H9 (cell line): ENCODE results near the gene DMKN. TPM values are rescaled to one million over a fixed set of nuclear protein-coding genes. Genes with fewer than 3 reads are reported as not detected.
A peak's percentile ranks its signal among the peaks of the same experiment; 100 is the strongest.

Experiments used
- DNase-seq: peaks from one replicate; pipeline ENCODE4 v3.0.0-alpha.2; 2017
- H2AFZ ChIP-seq: one replicate; pipeline ENCODE4 v1.6.1; 2013; ENCODE audit warnings: mild to moderate bottlenecking, low read length, control low read depth, moderate library complexity
- H2AK5ac ChIP-seq: 2 replicates; pipeline ENCODE4 v1.6.1; 2013; ENCODE audit warnings: low read length, control low read depth, mixed read lengths; ENCODE audit not compliant: insufficient read length
- H2BK120ac ChIP-seq: one replicate; pipeline ENCODE4 v1.6.1; 2013; ENCODE audit warnings: low read depth, mild to moderate bottlenecking, low read length, control low read depth, inconsistent platforms; ENCODE audit not compliant: poor library complexity, severe bottlenecking
- H2BK12ac ChIP-seq: 2 replicates; pipeline ENCODE4 v1.6.1; 2013; ENCODE audit warnings: low read length, control low read depth, mixed read lengths, low read depth; ENCODE audit not compliant: insufficient read length
- H2BK15ac ChIP-seq: 2 replicates; pipeline ENCODE4 v1.6.1; 2013; ENCODE audit warnings: low read depth, low read length, control low read depth
- H2BK20ac ChIP-seq: one replicate; pipeline ENCODE4 v1.6.1; 2013; ENCODE audit warnings: low read depth, mild to moderate bottlenecking, low read length, control low read depth, inconsistent platforms; ENCODE audit not compliant: poor library complexity, severe bottlenecking
- H2BK5ac ChIP-seq: 2 replicates; pipeline ENCODE4 v1.6.1; 2013; ENCODE audit warnings: low read length, control low read depth, mixed read lengths; ENCODE audit not compliant: insufficient read length
- H3K14ac ChIP-seq: 2 replicates; pipeline ENCODE4 v1.6.1; 2013; ENCODE audit warnings: low read length, control low read depth; ENCODE audit not compliant: insufficient read depth
- H3K18ac ChIP-seq: 2 replicates; pipeline ENCODE4 v1.6.1; 2013; ENCODE audit warnings: low read depth, mild to moderate bottlenecking, mixed read lengths, low read length, control low read depth; ENCODE audit not compliant: insufficient read length
- H3K23ac ChIP-seq: 2 replicates; pipeline ENCODE4 v1.6.1; 2013; ENCODE audit warnings: low read length, control low read depth, mixed read lengths, low read depth; ENCODE audit not compliant: insufficient read length
- H3K23me2 ChIP-seq: 2 replicates; pipeline ENCODE4 v1.6.1; 2013; ENCODE audit warnings: low read depth, mild to moderate bottlenecking, mixed read lengths, low read length, control low read depth; ENCODE audit not compliant: insufficient read length, poor library complexity, severe bottlenecking
- H3K27ac ChIP-seq: 2 replicates; pipeline ENCODE4 v1.5.1; 2013; ENCODE audit warnings: low read length, control low read depth, mixed read lengths, low read depth; ENCODE audit not compliant: insufficient read length
- H3K27me3 ChIP-seq: 2 replicates; pipeline ENCODE4 v1.6.1; 2013; ENCODE audit warnings: low read length, control low read depth, inconsistent platforms; ENCODE audit not compliant: insufficient read depth
- H3K4ac ChIP-seq: 2 replicates; pipeline ENCODE4 v1.6.1; 2013; ENCODE audit warnings: low read depth, mild to moderate bottlenecking, control low read depth, inconsistent platforms, low read length, moderate library complexity
- H3K4me1 ChIP-seq: 2 replicates; pipeline ENCODE4 v1.6.1; 2013; ENCODE audit warnings: low read length, control low read depth, inconsistent platforms; ENCODE audit not compliant: insufficient read depth
- H3K4me2 ChIP-seq: 2 replicates; pipeline ENCODE4 v1.6.1; 2013; ENCODE audit warnings: low read length, control low read depth, mixed read lengths; ENCODE audit not compliant: insufficient read length, insufficient read depth
- H3K56ac ChIP-seq: 2 replicates; pipeline ENCODE4 v1.6.1; 2013; ENCODE audit warnings: low read depth, mild to moderate bottlenecking, mixed read lengths, low read length, control low read depth; ENCODE audit not compliant: insufficient read length
- H3K79me1 ChIP-seq: 2 replicates; pipeline ENCODE4 v1.6.1; 2013; ENCODE audit warnings: low read depth, mild to moderate bottlenecking, moderate library complexity, low read length, control low read depth, inconsistent platforms; ENCODE audit not compliant: insufficient read depth, poor library complexity, severe bottlenecking
- H3K79me2 ChIP-seq: 2 replicates; pipeline ENCODE4 v1.6.1; 2013; ENCODE audit warnings: low read length, control low read depth, inconsistent platforms; ENCODE audit not compliant: insufficient read depth
- H3K9ac ChIP-seq: 2 replicates; pipeline ENCODE4 v1.6.1; 2013; ENCODE audit warnings: low read length, control low read depth, mixed read lengths; ENCODE audit not compliant: insufficient read length; ENCODE audit errors: extremely low read depth
- H3K9me3 ChIP-seq: one replicate; pipeline ENCODE4 v1.6.1; 2013; ENCODE audit warnings: low read depth, low read length, inconsistent platforms; ENCODE audit not compliant: control insufficient read depth
- H3T11ph ChIP-seq: one replicate; pipeline ENCODE4 v1.6.1; 2013; ENCODE audit warnings: mild to moderate bottlenecking, low read length, control low read depth, inconsistent platforms
- H4K20me1 ChIP-seq: one replicate; pipeline ENCODE4 v1.6.1; 2013; ENCODE audit not compliant: control insufficient read depth, insufficient read length, insufficient read depth
- H4K5ac ChIP-seq: 2 replicates; pipeline ENCODE4 v1.6.1; 2013; ENCODE audit warnings: low read depth, mild to moderate bottlenecking, mixed read lengths, low read length, control low read depth; ENCODE audit not compliant: insufficient read length
- H4K8ac ChIP-seq: replicated peaks from 2 replicates; pipeline ENCODE4 v1.6.1; 2013; ENCODE audit warnings: low read length, control low read depth, mixed read lengths, low read depth; ENCODE audit not compliant: insufficient read length
- H4K91ac ChIP-seq: 2 replicates; pipeline ENCODE4 v1.6.1; 2013; ENCODE audit warnings: low read depth, mild to moderate bottlenecking, moderate library complexity, mixed read lengths, low read length, control low read depth; ENCODE audit not compliant: insufficient read length
- H3K27ac Mint-ChIP-seq, 3 experiments: 2 replicates in 2 of 3; 3 replicates in 1 of 3; pipeline ENCODE4 v1.8.0; 2020 to 2021; ENCODE audit warnings: mixed read lengths in 3 of 3, mild to moderate bottlenecking in 1 of 3, moderate library complexity in 1 of 3
- H3K27me3 Mint-ChIP-seq: 2 replicates; pipeline ENCODE4 v1.8.0; 2021; ENCODE audit warnings: low read depth, mild to moderate bottlenecking, moderate library complexity, mixed read lengths
- H3K36me3 Mint-ChIP-seq, 3 experiments: 2 replicates in 2 of 3; 3 replicates in 1 of 3; pipeline ENCODE4 v1.8.0; 2020 to 2021; ENCODE audit warnings: low read depth in 3 of 3, mixed read lengths in 3 of 3; ENCODE audit not compliant: insufficient read depth in 1 of 3
- H3K4me1 Mint-ChIP-seq, 2 experiments: 2 replicates each; pipeline ENCODE4 v1.8.0; 2020; ENCODE audit warnings: mixed read lengths in 2 of 2
- H3K4me3 Mint-ChIP-seq, 2 experiments: 2 replicates in 1 of 2; 3 replicates in 1 of 2; pipeline ENCODE4 v1.8.0; 2020 to 2021; ENCODE audit warnings: mild to moderate bottlenecking in 2 of 2, mixed read lengths in 2 of 2, moderate library complexity in 1 of 2
- H3K9me3 Mint-ChIP-seq, 2 experiments: 2 replicates in 1 of 2; 3 replicates in 1 of 2; pipeline ENCODE4 v1.8.0; 2020; ENCODE audit warnings: mild to moderate bottlenecking in 2 of 2, mixed read lengths in 2 of 2, moderate library complexity in 1 of 2
- WGBS: extraction: QIAGEN DNeasy Blood & Tissue Kit; methylation state at CpG from one replicate; pipeline ENCODE4 v1.1.7; 2013; ENCODE audit warnings: missing lambda C conversion rate, low lambda C conversion rate, mixed read lengths; ENCODE audit not compliant: insufficient read length; ENCODE audit errors: extremely low coverage; 5-methylcytosine and 5-hydroxymethylcytosine counted together
- total RNA-seq: library from RNA; stranded (reverse); gene quantifications from 2 replicates; pipeline ENCODE4 v1.2.1, GENCODE V29; 2021
- TF ChIP-seq, protein P1 (sequence below): fragments of 200-600 bp; sonication (generic); conservative IDR thresholded peaks from 3 replicates; pipeline ENCODE4 v1.8.0; 2021; ENCODE audit warnings: antibody characterized with exemption, mild to moderate bottlenecking

Gene DMKN
- total RNA-seq, 1 experiment from 2014 or later: 278 TPM

DNA sequence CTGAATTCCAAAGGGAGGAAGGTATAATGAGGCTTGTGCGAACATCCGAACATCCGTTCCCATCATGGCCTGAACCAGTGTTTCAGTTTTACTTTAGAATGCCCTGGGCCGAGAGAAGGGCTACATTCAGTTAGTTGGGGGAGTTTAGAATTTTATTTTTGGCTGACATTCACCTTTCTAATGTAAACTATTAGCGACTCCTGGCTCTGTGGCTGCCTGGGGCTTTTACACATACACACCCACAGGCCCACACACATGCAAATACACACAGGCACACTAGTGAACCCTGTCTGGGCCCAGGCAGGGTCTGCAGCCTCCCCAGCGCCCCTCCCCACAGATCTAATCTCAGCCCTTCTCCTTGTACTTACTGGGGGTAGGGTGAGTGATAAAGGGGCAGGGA is 25.9 kb upstream of the DMKN start:
- no peak overlapping the region for H2BK15ac ChIP-seq

More for the DNA sequence above, 25.9 kb upstream of the DMKN start:
- Histone ChIP-seq H4K8ac (no peak overlapping the region), H3T11ph (no peak overlapping the region), H3K9ac (no peak overlapping the region), H4K5ac (no peak overlapping the region), H2BK5ac (no peak overlapping the region), H4K20me1 (no peaks in the 10 kb centered on the region), H2BK20ac (no peak overlapping the region), H3K14ac (no peak overlapping the region), H3K4ac (no peak overlapping the region), H2BK120ac (no peak overlapping the region), H3K4me2 (no peak overlapping the region), H3K18ac (no peak overlapping the region), H3K27ac (no peak overlapping the region), H3K79me2 (peaks cover 2% of the 10 kb centered on the region; the same call in 1 of the 2 replicates), H3K27me3 (no peaks in the 10 kb centered on the region), H2AK5ac (no peak overlapping the region), H2AFZ (no peak overlapping the region), H3K56ac (no peak overlapping the region), H2BK12ac (no peak overlapping the region), H3K79me1 (no peaks in the 10 kb centered on the region), H3K23ac (no peak overlapping the region), H3K9me3 (no peaks in the 10 kb centered on the region), H3K4me1 (0 out of 2 replicates have a peak, but pooled peaks cover 5% of the 10 kb centered on the region), H3K23me2 (peaks cover under 1% of the 10 kb centered on the region), H4K91ac (no peak overlapping the region)
- peak overlapping the region in 1 of 3 experiments; percentile 7; a peak in 1 of 7 replicates for H3K27ac Mint-ChIP-seq
- no peaks in the 10 kb centered on the region; the same call in 1 of the 2 replicates for H3K27me3 Mint-ChIP-seq
- H3K4me3 Mint-ChIP-seq: no peak overlapping the region; a peak in 1 of 5 replicates
- DNase-seq: no peak
- peaks cover 34 to 39% of the 10 kb centered on the region in 2 experiments for H3K4me1 Mint-ChIP-seq
- peaks cover 16 to 35% (median 34%) of the 10 kb centered on the region in 3 experiments; a peak in 6 of 7 replicates for H3K36me3 Mint-ChIP-seq
- H3K9me3 Mint-ChIP-seq: no peaks in the 10 kb centered on the region
- WGBS: no CpG with 5 or more reads among the region's 6 CpGs
- TF ChIP-seq, protein P1, sequence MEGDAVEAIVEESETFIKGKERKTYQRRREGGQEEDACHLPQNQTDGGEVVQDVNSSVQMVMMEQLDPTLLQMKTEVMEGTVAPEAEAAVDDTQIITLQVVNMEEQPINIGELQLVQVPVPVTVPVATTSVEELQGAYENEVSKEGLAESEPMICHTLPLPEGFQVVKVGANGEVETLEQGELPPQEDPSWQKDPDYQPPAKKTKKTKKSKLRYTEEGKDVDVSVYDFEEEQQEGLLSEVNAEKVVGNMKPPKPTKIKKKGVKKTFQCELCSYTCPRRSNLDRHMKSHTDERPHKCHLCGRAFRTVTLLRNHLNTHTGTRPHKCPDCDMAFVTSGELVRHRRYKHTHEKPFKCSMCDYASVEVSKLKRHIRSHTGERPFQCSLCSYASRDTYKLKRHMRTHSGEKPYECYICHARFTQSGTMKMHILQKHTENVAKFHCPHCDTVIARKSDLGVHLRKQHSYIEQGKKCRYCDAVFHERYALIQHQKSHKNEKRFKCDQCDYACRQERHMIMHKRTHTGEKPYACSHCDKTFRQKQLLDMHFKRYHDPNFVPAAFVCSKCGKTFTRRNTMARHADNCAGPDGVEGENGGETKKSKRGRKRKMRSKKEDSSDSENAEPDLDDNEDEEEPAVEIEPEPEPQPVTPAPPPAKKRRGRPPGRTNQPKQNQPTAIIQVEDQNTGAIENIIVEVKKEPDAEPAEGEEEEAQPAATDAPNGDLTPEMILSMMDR: no peak
